Type B pancreatic cell (in vitro differentiated cells): Measurements from ENCODE around the gene CDIPT. TPM values are rescaled to one million over a fixed set of nuclear protein-coding genes. Genes with fewer than 3 reads are reported as not detected.
"Not testable (repeated sequence)": the region's sequence is repeated elsewhere in the genome, so short reads cannot be mapped to it uniquely, and the experiment has no call there.

Experiments
- DNase-seq: peaks from one replicate; pipeline ENCODE4 v3.0.0; 2021; ENCODE audit warnings: mixed read lengths; ENCODE audit not compliant: unreplicated experiment; ENCODE audit errors: extremely low spot score
- H3K27ac Mint-ChIP-seq: 2 replicates; pipeline ENCODE4 v1.8.0; 2021; ENCODE audit warnings: mild to moderate bottlenecking, mixed read lengths
- H3K27me3 Mint-ChIP-seq: 2 replicates; pipeline ENCODE4 v1.8.0; 2021; ENCODE audit warnings: mixed read lengths
- H3K36me3 Mint-ChIP-seq: 2 replicates; pipeline ENCODE4 v1.8.0; 2021; ENCODE audit warnings: mixed read lengths
- H3K4me1 Mint-ChIP-seq: one replicate; pipeline ENCODE4 v1.8.0; 2021; ENCODE audit warnings: mixed read lengths; ENCODE audit not compliant: unreplicated experiment
- H3K4me3 Mint-ChIP-seq: 2 replicates; pipeline ENCODE4 v1.8.0; 2021; ENCODE audit warnings: mild to moderate bottlenecking, mixed read lengths
- H3K9me3 Mint-ChIP-seq: 2 replicates; pipeline ENCODE4 v1.8.0; 2021; ENCODE audit warnings: mixed read lengths
- total RNA-seq: library from RNA; stranded (reverse); gene quantifications from 2 replicates; pipeline ENCODE4 v1.2.1, GENCODE V29; 2021; ENCODE audit warnings: low replicate concordance
- TF ChIP-seq, protein P1 (sequence below): fragments of 200-600 bp; sonication (generic); conservative IDR thresholded peaks from 2 replicates; pipeline ENCODE4 v1.5.0; 2021; ENCODE audit warnings: antibody characterized with exemption, mild to moderate bottlenecking

CDIPT gene
- total RNA-seq, 1 donor from 2014 or later = 58.0 TPM

DNA sequence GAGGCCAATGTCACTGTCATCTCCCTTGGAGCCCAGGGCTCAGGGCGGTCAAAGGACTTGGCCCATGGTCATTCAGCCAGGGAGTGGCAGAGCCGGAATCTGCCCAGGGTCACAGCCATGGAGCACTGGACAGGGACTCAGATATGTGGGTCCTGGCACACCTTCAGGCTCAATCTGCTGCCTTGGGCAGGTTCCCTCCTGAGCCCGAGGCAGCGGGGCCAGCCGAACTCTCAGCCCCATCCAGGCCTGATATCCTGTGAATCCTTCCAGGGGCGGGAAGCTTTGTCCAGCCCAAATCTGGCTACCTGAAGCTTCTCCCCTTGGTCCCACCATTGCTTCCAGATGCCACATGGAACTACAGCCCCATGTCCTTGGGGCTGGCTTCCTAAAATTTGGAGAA, 12.2 kb upstream of the CDIPT start:
- Mint-ChIP-seq H3K36me3 (peaks cover 4% of the 10 kb centered on the region), H3K4me1 (peaks cover 4% of the 10 kb centered on the region), H3K27me3 (peaks cover 48% of the 10 kb centered on the region), H3K4me3 (no peak overlapping the region), H3K27ac (no peak overlapping the region), H3K9me3 (no peaks in the 10 kb centered on the region)
- TF ChIP-seq, protein P1, sequence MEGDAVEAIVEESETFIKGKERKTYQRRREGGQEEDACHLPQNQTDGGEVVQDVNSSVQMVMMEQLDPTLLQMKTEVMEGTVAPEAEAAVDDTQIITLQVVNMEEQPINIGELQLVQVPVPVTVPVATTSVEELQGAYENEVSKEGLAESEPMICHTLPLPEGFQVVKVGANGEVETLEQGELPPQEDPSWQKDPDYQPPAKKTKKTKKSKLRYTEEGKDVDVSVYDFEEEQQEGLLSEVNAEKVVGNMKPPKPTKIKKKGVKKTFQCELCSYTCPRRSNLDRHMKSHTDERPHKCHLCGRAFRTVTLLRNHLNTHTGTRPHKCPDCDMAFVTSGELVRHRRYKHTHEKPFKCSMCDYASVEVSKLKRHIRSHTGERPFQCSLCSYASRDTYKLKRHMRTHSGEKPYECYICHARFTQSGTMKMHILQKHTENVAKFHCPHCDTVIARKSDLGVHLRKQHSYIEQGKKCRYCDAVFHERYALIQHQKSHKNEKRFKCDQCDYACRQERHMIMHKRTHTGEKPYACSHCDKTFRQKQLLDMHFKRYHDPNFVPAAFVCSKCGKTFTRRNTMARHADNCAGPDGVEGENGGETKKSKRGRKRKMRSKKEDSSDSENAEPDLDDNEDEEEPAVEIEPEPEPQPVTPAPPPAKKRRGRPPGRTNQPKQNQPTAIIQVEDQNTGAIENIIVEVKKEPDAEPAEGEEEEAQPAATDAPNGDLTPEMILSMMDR = no peak
- DNase-seq = no peak

DNA sequence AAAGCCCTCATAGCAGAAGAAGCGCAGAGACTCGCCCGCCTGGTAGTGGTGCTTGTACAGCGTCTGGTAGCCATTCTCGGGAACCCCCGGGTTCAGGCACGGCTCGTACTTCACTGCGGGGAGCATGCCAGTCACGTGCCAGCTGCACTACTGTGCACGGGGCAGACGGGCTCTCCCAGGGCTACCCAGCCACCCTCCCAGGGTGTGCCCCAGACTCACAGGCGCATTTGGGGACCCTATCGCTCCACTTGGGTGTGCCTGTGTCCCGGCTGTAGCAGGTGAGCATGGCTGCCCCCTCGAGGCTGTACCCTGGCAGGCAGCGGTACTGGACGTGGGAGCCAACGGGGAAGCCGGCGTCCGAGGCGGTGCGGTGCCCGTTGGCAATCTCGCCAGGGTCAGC, 10.3 kb upstream of the CDIPT start:
- no peak overlapping the region for H3K27ac Mint-ChIP-seq
- no peak overlapping the region for H3K4me3 Mint-ChIP-seq
- peaks cover 4% of the 10 kb centered on the region for H3K4me1 Mint-ChIP-seq
- H3K36me3 Mint-ChIP-seq = peaks cover 4% of the 10 kb centered on the region
- no peaks in the 10 kb centered on the region for H3K9me3 Mint-ChIP-seq
- TF ChIP-seq, protein P1 = no peak
- peaks cover 40% of the 10 kb centered on the region for H3K27me3 Mint-ChIP-seq
- no peak for DNase-seq

DNA sequence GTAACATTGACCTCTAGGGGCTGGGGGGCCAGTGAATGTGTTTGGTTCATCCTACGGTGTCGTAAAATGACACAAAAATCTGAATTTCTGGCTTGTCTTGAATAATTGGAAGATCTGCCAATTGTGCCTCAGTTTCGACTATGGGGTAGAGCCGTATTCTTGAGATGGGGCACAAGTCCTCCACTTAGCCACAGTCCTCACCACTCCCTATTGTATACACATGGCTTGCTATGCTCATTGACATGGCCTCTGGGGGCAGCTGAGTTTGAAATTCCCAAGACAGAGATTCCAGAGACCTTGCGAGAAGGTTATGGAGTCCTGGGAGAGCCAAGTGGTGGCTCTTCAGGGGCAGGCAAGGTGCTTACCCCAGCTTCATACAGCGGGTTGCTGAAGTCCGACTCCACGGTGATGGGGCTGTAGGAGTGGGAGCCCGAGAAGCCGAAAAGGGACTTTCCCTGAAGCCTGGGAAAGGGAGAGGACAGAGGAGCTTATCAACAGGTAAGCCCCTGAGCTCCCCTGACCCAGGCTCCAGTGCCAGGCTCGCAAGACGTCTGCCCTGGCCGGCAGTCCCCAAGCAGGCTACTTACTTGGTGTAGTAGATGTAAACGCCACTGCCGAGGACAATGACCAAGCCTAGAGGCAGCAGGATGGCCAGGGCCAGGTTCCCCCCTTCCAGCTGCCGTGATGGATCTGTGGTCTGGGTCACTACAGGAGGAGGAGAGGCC, 9.0 kb upstream of the CDIPT start:
- no peaks in the 10 kb centered on the region for H3K4me1 Mint-ChIP-seq
- peaks cover 27% of the 10 kb centered on the region for H3K27me3 Mint-ChIP-seq
- no peak for DNase-seq
- H3K27ac Mint-ChIP-seq = no peak overlapping the region
- H3K9me3 Mint-ChIP-seq = no peaks in the 10 kb centered on the region
- no peaks in the 10 kb centered on the region for H3K36me3 Mint-ChIP-seq
- TF ChIP-seq, protein P1 = no peak
- H3K4me3 Mint-ChIP-seq = no peak overlapping the region

DNA sequence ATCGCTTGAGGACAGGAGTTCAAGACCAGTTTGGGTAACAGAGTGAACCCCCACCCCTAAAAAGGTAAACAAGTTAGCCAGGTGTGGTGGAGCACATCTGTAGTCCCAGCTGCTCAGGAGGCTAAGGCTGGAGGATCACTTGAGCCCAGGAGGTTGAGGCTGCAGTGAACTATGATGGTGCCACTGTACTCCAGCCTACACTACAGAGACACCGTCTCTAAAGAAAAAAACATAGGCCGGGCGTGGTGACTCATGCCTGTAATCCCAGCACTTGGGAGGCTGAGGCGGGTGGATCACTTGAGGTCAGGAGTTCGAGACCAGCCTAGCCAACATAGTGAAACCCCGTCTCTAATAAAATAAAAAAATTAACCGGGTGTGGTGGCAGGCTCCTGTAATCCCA, 6.0 kb upstream of the CDIPT start:
- DNase-seq, H3K4me1 Mint-ChIP-seq, H3K36me3 Mint-ChIP-seq, H3K4me3 Mint-ChIP-seq, H3K27me3 Mint-ChIP-seq, H3K9me3 Mint-ChIP-seq, H3K27ac Mint-ChIP-seq: not testable (repeated sequence)

DNA sequence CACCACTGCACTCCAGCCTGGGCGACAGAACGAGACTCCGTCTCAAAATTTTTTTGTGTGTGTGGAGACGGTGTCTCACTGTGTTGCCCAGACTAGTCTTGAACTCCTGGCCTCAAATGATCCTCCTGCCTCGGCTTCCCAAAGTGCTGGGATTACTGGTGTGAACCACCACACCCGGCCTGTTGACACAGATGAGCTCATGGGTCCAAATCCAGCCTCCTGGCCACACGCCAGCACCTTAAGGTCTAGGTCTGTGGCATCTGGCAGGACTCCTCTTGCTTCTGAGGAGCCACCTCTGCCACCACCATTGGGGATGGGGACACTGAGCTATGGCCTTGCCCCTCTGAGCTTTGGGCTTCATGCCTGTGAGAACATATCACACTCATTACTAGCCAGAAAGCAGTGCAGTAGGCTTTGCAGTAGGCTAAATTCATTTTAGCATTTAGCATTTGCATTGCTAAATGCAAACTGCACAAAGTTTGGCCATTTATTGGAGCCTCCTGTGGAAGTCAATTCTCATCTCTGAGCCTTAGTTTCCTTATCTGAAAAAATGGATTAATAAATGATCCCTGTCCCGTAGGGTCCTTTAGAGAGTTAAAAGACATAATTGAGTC, 5.5 kb upstream of the CDIPT start:
- no peak overlapping the region for H3K4me3 Mint-ChIP-seq
- no peaks in the 10 kb centered on the region for H3K36me3 Mint-ChIP-seq
- H3K27ac Mint-ChIP-seq = no peak overlapping the region
- TF ChIP-seq, protein P1 = no peak
- H3K9me3 Mint-ChIP-seq = no peaks in the 10 kb centered on the region
- no peaks in the 10 kb centered on the region for H3K27me3 Mint-ChIP-seq
- peaks cover 1% of the 10 kb centered on the region for H3K4me1 Mint-ChIP-seq
- DNase-seq = no peak

DNA sequence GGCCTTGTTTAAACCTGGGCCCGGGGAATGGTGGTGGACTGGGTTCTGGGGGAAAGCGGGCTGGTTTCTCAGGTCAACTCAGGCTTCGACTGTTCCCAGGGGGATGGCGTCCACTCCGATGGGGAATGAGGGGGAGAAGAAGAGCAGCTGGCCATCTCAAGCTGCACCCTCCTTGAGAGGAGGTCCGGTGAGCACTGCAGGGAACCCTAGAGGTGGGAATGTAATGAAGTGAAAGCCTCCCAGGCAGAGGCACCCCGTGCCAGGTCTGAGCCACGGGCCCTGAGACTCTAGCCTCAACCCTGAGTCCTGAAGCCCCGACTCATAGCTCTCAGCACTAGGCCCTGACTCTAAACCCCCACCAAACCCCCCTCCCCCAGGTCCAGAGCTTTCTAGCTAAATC, 1.2 kb upstream of the CDIPT start:
- no peaks in the 10 kb centered on the region for H3K27me3 Mint-ChIP-seq
- no peaks in the 10 kb centered on the region for H3K9me3 Mint-ChIP-seq
- H3K4me3 Mint-ChIP-seq = no peak overlapping the region
- DNase-seq = no peak
- TF ChIP-seq, protein P1 = no peak
- H3K4me1 Mint-ChIP-seq = peaks cover 15% of the 10 kb centered on the region
- no peak overlapping the region for H3K27ac Mint-ChIP-seq
- peaks cover 4% of the 10 kb centered on the region for H3K36me3 Mint-ChIP-seq
